Erythroblast (primary cell): Measurements from ENCODE around the gene SKI.

Experiments
- GATA1 ChIP-seq: IDR thresholded peaks from 2 replicates; pipeline ENCODE4 v1.6.1; 2011; ENCODE audit warnings: low read depth, mild to moderate bottlenecking, control low read depth, low read length, moderate library complexity
- POLR2A ChIP-seq: IDR thresholded peaks from 2 replicates; pipeline ENCODE4 v1.6.1; 2011; ENCODE audit warnings: mild to moderate bottlenecking, low read length

- TF ChIP-seq POLR2A, result no peak
- no peak for TF ChIP-seq GATA1
Observed at GRCh38 chr1:2250721-2251281, 22.7 kb downstream of the SKI start.
